Rectal smooth muscle tissue (tissue), 1 donor: Measurements from ENCODE around the gene KLHL34.

Experiments used
- H3K27ac ChIP-seq: one replicate; pipeline ENCODE4 v1.7.0; 2013; ENCODE audit warnings: low read depth, low read length, inconsistent platforms
- H3K27me3 ChIP-seq: one replicate; pipeline ENCODE4 v1.7.0; 2013; ENCODE audit warnings: low read length; ENCODE audit not compliant: control insufficient read depth, insufficient read depth
- H3K36me3 ChIP-seq: one replicate; pipeline ENCODE4 v1.7.0; 2013; ENCODE audit warnings: low read length; ENCODE audit not compliant: control insufficient read depth, insufficient read depth
- H3K4me1 ChIP-seq: one replicate; pipeline ENCODE4 v1.7.0; 2013; ENCODE audit warnings: low read length; ENCODE audit not compliant: control insufficient read depth, insufficient read depth
- H3K4me3 ChIP-seq: one replicate; pipeline ENCODE4 v1.7.0; 2013; ENCODE audit warnings: low read length
- H3K9ac ChIP-seq: one replicate; pipeline ENCODE4 v1.7.0; 2013; ENCODE audit warnings: low read length

KLHL34 gene

DNA sequence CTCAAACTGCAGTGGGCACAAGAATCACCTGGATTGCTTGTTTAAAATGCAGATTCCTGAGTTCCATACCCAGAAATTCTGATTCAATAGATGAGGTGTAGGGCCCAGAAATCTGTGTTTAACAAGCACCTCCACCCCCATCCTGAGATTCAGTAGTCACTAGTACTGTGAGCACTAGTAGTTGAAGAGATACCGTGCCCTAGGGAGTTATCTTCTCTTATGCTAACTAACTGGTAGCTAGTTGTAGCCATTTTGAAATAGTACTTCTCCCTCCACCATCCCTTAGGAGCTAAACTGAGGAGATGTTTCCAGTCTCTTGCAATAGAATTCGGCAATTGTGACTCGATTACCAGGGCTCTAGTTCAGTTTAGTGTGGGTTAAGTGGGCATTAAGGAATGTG, 18.4 kb downstream of the KLHL34 start:
- Histone ChIP-seq H3K9ac (no peak overlapping the region), H3K27me3 (no peaks in the 10 kb centered on the region)

DNA sequence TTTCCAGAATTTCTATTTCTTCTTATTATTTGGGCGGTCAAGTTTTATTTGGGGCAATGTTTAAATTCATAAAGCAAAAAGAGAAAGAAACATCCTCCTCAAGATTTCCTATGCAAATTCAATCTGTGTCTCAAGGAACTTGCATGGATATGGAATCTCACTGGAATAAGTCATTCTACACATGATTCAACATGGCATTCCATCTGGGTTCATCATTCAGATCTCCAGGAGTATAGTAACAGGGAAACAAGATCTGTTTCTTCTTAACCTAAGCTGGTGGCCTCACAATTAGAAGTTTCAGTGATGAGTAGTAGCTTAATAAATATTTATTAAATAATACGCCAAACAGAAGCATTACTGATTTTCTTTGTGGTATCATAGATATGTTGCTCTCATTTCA, 19.8 kb downstream of the KLHL34 start:
- no peaks in the 10 kb centered on the region for H3K36me3 ChIP-seq
- H3K27ac ChIP-seq = no peak overlapping the region
- no peak overlapping the region for H3K9ac ChIP-seq
- H3K4me1 ChIP-seq = no peaks in the 10 kb centered on the region
- H3K27me3 ChIP-seq = no peaks in the 10 kb centered on the region
- no peak overlapping the region for H3K4me3 ChIP-seq

More for the DNA sequence above, 18.4 kb downstream of the KLHL34 start:
- Histone ChIP-seq H3K4me3 (no peak overlapping the region), H3K36me3 (no peaks in the 10 kb centered on the region), H3K27ac (no peak overlapping the region), H3K4me1 (no peaks in the 10 kb centered on the region)

DNA sequence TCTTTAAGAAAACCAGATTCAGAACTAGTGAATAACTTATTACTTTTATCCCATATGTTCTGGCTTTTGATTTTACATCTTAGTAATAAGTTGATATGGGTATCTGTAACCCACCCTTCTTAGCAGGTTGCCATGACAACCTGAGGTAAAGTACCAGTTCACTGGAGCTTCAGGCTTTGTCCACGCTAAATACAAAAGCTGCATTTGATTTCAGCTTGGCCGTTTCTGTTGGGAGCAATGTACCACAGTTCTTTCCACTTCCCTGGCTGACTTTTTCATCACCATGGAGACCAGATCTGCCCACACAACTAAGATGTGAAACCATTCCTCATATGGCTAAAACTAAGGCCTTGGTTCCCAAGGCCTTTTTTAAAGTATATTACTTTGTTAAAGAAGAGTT, 26.1 kb downstream of the KLHL34 start:
- no peak overlapping the region for H3K9ac ChIP-seq
- no peak overlapping the region for H3K27ac ChIP-seq
- no peaks in the 10 kb centered on the region for H3K4me1 ChIP-seq
- H3K4me3 ChIP-seq = no peak overlapping the region
- no peaks in the 10 kb centered on the region for H3K36me3 ChIP-seq
- H3K27me3 ChIP-seq = no peaks in the 10 kb centered on the region

DNA sequence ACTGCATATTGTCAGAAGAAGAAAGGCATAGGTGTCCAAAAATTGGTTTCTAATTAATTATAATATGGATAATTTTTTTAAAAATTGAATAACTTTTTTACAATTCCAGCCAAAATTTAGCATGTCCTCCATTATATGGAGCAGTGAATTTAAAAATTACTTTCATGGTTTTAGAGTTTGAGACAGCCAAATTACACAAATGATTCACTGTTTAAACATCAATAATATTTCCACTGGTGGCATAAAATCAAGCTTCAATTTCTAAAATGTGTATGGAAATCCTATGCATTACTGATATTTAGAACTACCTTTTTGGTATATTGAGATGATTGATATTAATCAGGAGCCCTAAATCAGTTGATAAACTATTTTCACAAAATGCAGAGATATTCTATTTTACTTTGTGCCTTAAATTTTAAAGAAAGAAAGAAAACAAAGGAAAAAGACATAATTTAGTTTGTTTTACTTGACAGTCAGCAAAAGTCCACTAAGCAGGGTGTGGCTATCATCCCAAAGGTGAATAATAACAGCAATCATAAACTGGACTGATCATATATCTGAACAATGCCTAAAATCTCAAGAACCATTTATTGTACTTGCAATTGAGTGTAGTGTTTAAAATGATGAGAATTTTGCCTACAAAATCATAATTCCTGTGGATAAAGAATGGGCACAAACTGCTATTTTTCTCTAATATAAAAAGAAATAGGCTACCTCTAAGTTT, 34.2 kb downstream of the KLHL34 start:
- Histone ChIP-seq H3K27ac (no peak overlapping the region), H3K9ac (no peak overlapping the region), H3K36me3 (no peaks in the 10 kb centered on the region), H3K27me3 (no peaks in the 10 kb centered on the region), H3K4me1 (no peaks in the 10 kb centered on the region), H3K4me3 (no peak overlapping the region)

DNA sequence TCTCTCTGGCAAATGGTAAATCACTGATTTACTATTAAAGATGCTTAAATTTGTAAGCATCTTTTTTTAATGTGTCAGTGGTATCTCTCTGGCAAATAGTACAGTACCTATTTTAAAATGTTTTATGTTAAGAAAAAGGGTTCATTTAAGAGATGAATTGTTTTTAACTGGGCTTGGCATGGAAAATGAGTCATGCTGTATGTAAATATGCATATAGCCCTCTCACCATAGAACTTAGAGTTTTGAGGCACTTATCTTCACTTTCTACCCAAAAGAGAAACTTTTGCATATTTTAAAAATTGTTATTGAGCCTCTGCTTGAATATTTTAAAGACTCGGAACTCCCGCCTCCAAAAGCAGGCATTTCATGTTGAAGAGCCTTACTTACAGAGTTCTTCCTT, 37.9 kb downstream of the KLHL34 start:
- Histone ChIP-seq H3K27me3 (no peaks in the 10 kb centered on the region), H3K36me3 (no peaks in the 10 kb centered on the region), H3K4me1 (no peaks in the 10 kb centered on the region), H3K4me3 (no peak overlapping the region), H3K27ac (no peak overlapping the region), H3K9ac (no peak overlapping the region)

DNA sequence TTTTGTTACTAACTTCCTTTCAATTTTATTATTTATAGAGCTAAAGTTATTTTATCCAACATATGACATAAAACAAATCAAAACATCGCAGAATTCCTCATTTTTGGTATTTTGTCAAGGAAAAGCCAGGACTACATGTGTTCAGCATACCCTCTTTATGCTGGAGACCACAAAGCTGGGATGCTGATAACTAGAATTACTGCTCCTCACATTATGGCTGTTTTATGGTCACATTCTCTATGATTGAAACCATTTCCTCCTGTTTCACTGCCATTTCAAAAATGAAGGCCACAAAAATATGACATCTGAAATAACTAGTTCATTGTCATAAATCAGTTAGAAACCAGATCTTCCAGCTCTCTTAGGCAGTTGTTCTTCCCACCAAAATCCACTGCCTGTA, 41.7 kb downstream of the KLHL34 start:
- H3K27ac ChIP-seq = no peak overlapping the region
- no peak overlapping the region for H3K4me3 ChIP-seq
- H3K9ac ChIP-seq = no peak overlapping the region
- no peaks in the 10 kb centered on the region for H3K36me3 ChIP-seq
- H3K4me1 ChIP-seq = no peaks in the 10 kb centered on the region
- H3K27me3 ChIP-seq = no peaks in the 10 kb centered on the region

DNA sequence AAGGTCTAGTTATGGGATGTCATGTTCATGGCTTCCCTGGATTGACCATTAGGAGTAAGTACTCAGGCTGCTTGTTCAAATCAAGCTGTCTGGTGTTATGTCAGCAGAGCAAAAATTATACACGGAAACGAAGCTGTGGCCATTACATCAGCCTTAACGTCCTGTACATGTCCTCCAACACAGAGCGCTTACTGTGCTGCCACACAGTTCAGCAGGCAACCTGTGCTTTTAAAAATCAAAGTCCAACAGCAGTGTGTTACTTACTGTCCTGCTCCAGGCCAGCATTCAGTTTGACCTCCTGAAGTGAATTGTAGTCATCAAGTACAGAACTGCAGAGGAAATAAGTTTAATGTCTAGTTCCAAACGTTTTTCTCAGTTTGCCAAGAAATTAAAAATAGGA, 46.0 kb downstream of the KLHL34 start:
- Histone ChIP-seq H3K9ac (no peak overlapping the region), H3K4me1 (no peaks in the 10 kb centered on the region), H3K27me3 (no peaks in the 10 kb centered on the region), H3K27ac (no peak overlapping the region), H3K4me3 (no peak overlapping the region), H3K36me3 (no peaks in the 10 kb centered on the region)

DNA sequence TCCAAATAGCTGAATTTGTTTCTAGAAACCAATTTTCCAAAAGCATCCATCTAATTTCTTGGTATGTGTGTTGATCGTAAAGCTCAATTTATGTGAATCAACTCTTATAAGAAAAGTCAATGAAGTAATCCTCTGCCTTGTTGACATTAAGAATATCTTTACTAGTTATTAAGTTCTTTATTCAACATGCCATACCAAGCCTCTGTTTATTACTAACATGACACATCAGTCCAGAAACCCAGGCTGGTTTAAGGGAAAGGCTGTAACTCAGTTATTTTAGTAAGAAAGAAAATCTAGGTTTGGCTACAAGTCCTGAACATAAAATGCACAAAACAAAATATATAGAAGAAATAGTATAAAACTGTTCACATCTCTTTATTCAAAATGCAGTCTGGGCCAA, 48.0 kb downstream of the KLHL34 start:
- H3K4me3 ChIP-seq = no peak overlapping the region
- H3K36me3 ChIP-seq = no peaks in the 10 kb centered on the region
- no peaks in the 10 kb centered on the region for H3K27me3 ChIP-seq
- no peak overlapping the region for H3K9ac ChIP-seq
- H3K4me1 ChIP-seq = no peaks in the 10 kb centered on the region
- no peak overlapping the region for H3K27ac ChIP-seq

DNA sequence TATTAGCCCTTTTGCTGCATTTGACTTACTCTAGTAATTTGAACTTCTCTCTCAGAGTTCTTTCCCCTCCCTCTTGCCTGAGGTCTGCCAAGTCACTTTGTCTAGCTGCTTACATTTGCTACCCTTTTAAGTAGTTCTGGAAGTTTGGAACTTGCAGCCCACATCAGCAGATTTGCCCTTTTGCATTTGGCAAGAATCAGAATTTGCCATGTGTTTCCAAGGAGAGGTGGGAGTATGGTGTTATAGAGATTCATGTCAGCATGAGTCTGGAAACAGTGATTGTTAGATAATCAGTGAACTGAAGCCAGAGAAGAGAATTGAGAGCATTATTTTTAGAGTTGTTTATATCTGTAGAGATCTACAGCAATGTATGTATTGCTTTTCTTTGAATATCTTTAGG, 52.1 kb downstream of the KLHL34 start:
- Histone ChIP-seq H3K27ac (no peak overlapping the region), H3K4me3 (no peak overlapping the region), H3K36me3 (no peaks in the 10 kb centered on the region), H3K4me1 (no peaks in the 10 kb centered on the region), H3K27me3 (no peaks in the 10 kb centered on the region), H3K9ac (no peak overlapping the region)
